Measurements from ENCODE around the gene NR1D1. TPM values are rescaled to one million over a fixed set of nuclear protein-coding genes. Genes with fewer than 3 reads are reported as not detected.
A peak's percentile ranks its signal among the peaks of the same experiment; 100 is the strongest.

Gene NR1D1
- total RNA-seq, 1 donor from 2014 or later = 0.43 TPM

GRCh38 chr17:40058186-40058784, 42.1 kb downstream of the NR1D1 start:
- no peaks in the 10 kb centered on the region for H3K27me3 ChIP-seq
- intact Hi-C loops (cut with DNase I) = no loop called here
- H3K4me3 ChIP-seq = no peak overlapping the region
- H3K27ac ChIP-seq = peak overlapping the region; percentile 68 to 71
- no peaks in the 10 kb centered on the region for H3K36me3 ChIP-seq
- DNase-seq (ENCODE audit: low spot score in 2 of 2) = no peak
- H3K4me1 ChIP-seq = peaks cover 5 to 13% of the 10 kb centered on the region in 2 donors
- no peak for TF ChIP-seq CTCF (IDR thresholded peaks at IDR 0.05)
- H3K9me3 ChIP-seq = no peaks in the 10 kb centered on the region

GRCh38 chr17:40056379-40057015, 43.9 kb downstream of the NR1D1 start:
- H3K27ac ChIP-seq = no peak overlapping the region
- no peaks in the 10 kb centered on the region for H3K27me3 ChIP-seq
- no peak for TF ChIP-seq CTCF (IDR thresholded peaks at IDR 0.05)
- intact Hi-C loops (cut with DNase I) = no loop called here
- no peak for DNase-seq (ENCODE audit: low spot score in 2 of 2)
- H3K9me3 ChIP-seq = no peaks in the 10 kb centered on the region
- peaks cover 7 to 9% of the 10 kb centered on the region in 2 donors for H3K4me1 ChIP-seq
- H3K36me3 ChIP-seq = peaks cover 6 to 12% of the 10 kb centered on the region in 2 donors
- H3K4me3 ChIP-seq = no peak overlapping the region

Other genes starting within 250 kb of the NR1D1 start
- 1.5 TPM for gene IKZF3, start 236.3 kb downstream of the NR1D1 start, total RNA-seq
- not detected for gene ZPBP2, start 232.4 kb downstream of the NR1D1 start, total RNA-seq
- 6.9 TPM for gene GSDMB, start 182.0 kb downstream of the NR1D1 start, total RNA-seq
- 32.2 TPM for gene ORMDL3, start 173.0 kb downstream of the NR1D1 start, total RNA-seq
- not detected for gene LRRC3C, start 172.9 kb downstream of the NR1D1 start, total RNA-seq
- gene GSDMA, start 137.6 kb downstream of the NR1D1 start, total RNA-seq = not detected
- 93.1 TPM for gene PSMD3, start 119.8 kb downstream of the NR1D1 start, total RNA-seq
- 0.43 TPM for gene CSF3, start 85.1 kb downstream of the NR1D1 start, total RNA-seq
- 176 TPM for gene MED24, start 46.2 kb downstream of the NR1D1 start, total RNA-seq
- 35.4 TPM for gene THRA, start 37.6 kb downstream of the NR1D1 start, total RNA-seq
- 82.5 TPM for gene MSL1, start 21.4 kb upstream of the NR1D1 start, total RNA-seq
- 48.9 TPM for gene CASC3, start 39.9 kb upstream of the NR1D1 start, total RNA-seq
- gene RAPGEFL1, start 76.9 kb upstream of the NR1D1 start, total RNA-seq = 8.7 TPM
- gene WIPF2, start 118.7 kb upstream of the NR1D1 start, total RNA-seq = 11.2 TPM
- 1.2 TPM for gene CDC6, start 187.3 kb upstream of the NR1D1 start, total RNA-seq
- 77.3 TPM for gene RARA, start 208.6 kb upstream of the NR1D1 start, total RNA-seq